Neuronal stem cell (in vitro differentiated cells): ENCODE results near the gene SUGCT.

ENCODE experiments used
- DNase-seq: peaks from one replicate; pipeline ENCODE4 v3.0.0-alpha.2; 2013; ENCODE audit warnings: low spot score
- H2AFZ ChIP-seq: one replicate; pipeline ENCODE4 v1.6.1; 2013; ENCODE audit warnings: mild to moderate bottlenecking, low read length, inconsistent platforms
- H2AK5ac ChIP-seq: 2 replicates; pipeline ENCODE4 v1.6.1; 2013; ENCODE audit warnings: low read depth, mild to moderate bottlenecking, inconsistent platforms, low read length, moderate library complexity, mixed read lengths
- H2BK120ac ChIP-seq: 2 replicates; pipeline ENCODE4 v1.6.1; 2013; ENCODE audit warnings: low read depth, mild to moderate bottlenecking, inconsistent platforms, low read length, moderate library complexity, mixed read lengths
- H2BK12ac ChIP-seq: one replicate; pipeline ENCODE4 v1.6.1; 2013; ENCODE audit warnings: low read length, inconsistent platforms
- H2BK15ac ChIP-seq: 2 replicates; pipeline ENCODE4 v1.6.1; 2013; ENCODE audit warnings: mild to moderate bottlenecking, low read length, inconsistent platforms, mixed read lengths
- H2BK5ac ChIP-seq: one replicate; pipeline ENCODE4 v1.6.1; 2013; ENCODE audit warnings: inconsistent platforms, mild to moderate bottlenecking, low read length, moderate library complexity
- H3K14ac ChIP-seq: one replicate; pipeline ENCODE4 v1.6.1; 2013; ENCODE audit warnings: low read length, inconsistent platforms
- H3K18ac ChIP-seq: 2 replicates; pipeline ENCODE4 v1.6.1; 2013; ENCODE audit warnings: low read length, inconsistent platforms
- H3K23ac ChIP-seq: 2 replicates; pipeline ENCODE4 v1.6.1; 2013; ENCODE audit warnings: low read depth, mild to moderate bottlenecking, mixed read lengths, low read length, inconsistent platforms; ENCODE audit not compliant: poor library complexity
- H3K27ac ChIP-seq: replicated peaks from 3 replicates; pipeline ENCODE4 v1.5.1; 2013; ENCODE audit warnings: low read length, inconsistent platforms
- H3K27me3 ChIP-seq, 3 experiments: 2 replicates each; pipeline ENCODE4 v1.6.1; 2013; ENCODE audit warnings: low read length in 3 of 3, mild to moderate bottlenecking in 2 of 3, inconsistent platforms in 1 of 3, low read depth in 1 of 3, mixed read lengths in 1 of 3, moderate library complexity in 1 of 3; ENCODE audit not compliant: control insufficient read depth in 3 of 3, insufficient read depth in 3 of 3
- H3K36me3 ChIP-seq, 2 donors: replicated peaks in 1 of 2; 2 replicates each; pipeline ENCODE4 v1.6.1; 2013; ENCODE audit warnings: low read length in 2 of 2; ENCODE audit not compliant: control insufficient read depth in 2 of 2, insufficient read depth in 2 of 2
- H3K4ac ChIP-seq: 2 replicates; pipeline ENCODE4 v1.6.1; 2013; ENCODE audit warnings: inconsistent platforms, mild to moderate bottlenecking, low read length, moderate library complexity
- H3K4me1 ChIP-seq, 2 donors: 1 replicate in 1 of 2; 2 replicates in 1 of 2; pipeline ENCODE4 v1.6.1; 2013; ENCODE audit warnings: low read length in 2 of 2, low read depth in 1 of 2; ENCODE audit not compliant: control insufficient read depth in 2 of 2, insufficient read depth in 1 of 2
- H3K4me2 ChIP-seq: one replicate; pipeline ENCODE4 v1.6.1; 2013; ENCODE audit warnings: mild to moderate bottlenecking, low read length, inconsistent platforms; ENCODE audit not compliant: insufficient read depth, poor library complexity, severe bottlenecking
- H3K4me3 ChIP-seq, 2 donors: 2 replicates each; pipeline ENCODE4 v1.5.1; 2013; ENCODE audit warnings: low read length in 2 of 2, mild to moderate bottlenecking in 2 of 2, inconsistent platforms in 1 of 2, moderate library complexity in 1 of 2
- H3K79me1 ChIP-seq: one replicate; pipeline ENCODE4 v1.6.1; 2013; ENCODE audit warnings: low read depth, mild to moderate bottlenecking, inconsistent platforms, low read length, moderate library complexity
- H3K9ac ChIP-seq: one replicate; pipeline ENCODE4 v1.6.1; 2013; ENCODE audit warnings: mild to moderate bottlenecking, low read depth, low read length, inconsistent platforms; ENCODE audit not compliant: poor library complexity
- H3K9me3 ChIP-seq, 2 donors: replicated peaks in 1 of 2; 2 replicates each; pipeline versions ENCODE3 to v1.6.1; 2013; ENCODE audit warnings: low read length in 2 of 2, mild to moderate bottlenecking in 2 of 2, inconsistent platforms in 1 of 2, low read depth in 1 of 2, mixed read lengths in 1 of 2, moderate library complexity in 1 of 2; ENCODE audit not compliant: control insufficient read depth in 2 of 2, insufficient read depth in 1 of 2
- H4K8ac ChIP-seq: one replicate; pipeline ENCODE4 v1.6.1; 2013; ENCODE audit warnings: low read depth, mild to moderate bottlenecking, inconsistent platforms, low read length, moderate library complexity
- H4K91ac ChIP-seq: one replicate; pipeline ENCODE4 v1.6.1; 2013; ENCODE audit warnings: low read length, low read depth, mild to moderate bottlenecking, inconsistent platforms; ENCODE audit not compliant: poor library complexity
- WGBS, 2 donors: extraction: QIAGEN DNeasy Blood & Tissue Kit; methylation state at CpG; one replicate each; pipeline ENCODE4 v1.1.7; 2013; ENCODE audit warnings: missing lambda C conversion rate in 2 of 2, mixed read lengths in 1 of 2; ENCODE audit not compliant: insufficient read length in 2 of 2, insufficient replicate concordance in 1 of 2; ENCODE audit errors: extremely low coverage in 2 of 2; 5-methylcytosine and 5-hydroxymethylcytosine counted together

Gene SUGCT

DNA sequence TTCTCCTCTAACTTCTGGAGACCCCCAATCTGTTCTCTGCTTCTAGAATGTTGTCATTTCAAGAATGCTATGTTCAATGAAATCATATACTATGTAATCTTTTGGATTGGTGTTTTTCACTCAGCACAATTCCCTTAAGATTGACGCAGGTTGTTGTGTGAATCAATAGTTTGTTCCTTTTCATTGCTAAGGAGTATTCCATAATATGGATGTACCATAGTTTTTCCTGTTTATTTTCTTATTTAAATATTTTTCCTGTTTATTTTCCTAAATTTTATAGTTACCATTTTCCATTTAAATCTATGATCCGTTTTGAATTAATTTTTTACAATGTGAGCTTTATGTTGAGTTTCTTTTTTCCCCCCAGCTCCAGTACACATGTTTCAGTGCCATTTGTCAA is 604.5 kb downstream of the SUGCT start:
- no peak for DNase-seq
- H3K4ac ChIP-seq: no peak overlapping the region
- no peak overlapping the region for H2BK5ac ChIP-seq
- H3K79me1 ChIP-seq: no peaks in the 10 kb centered on the region
- no peak overlapping the region for H2BK120ac ChIP-seq
- H4K8ac ChIP-seq: no peak overlapping the region
- H3K4me2 ChIP-seq: no peak overlapping the region
- no peak overlapping the region for H3K9ac ChIP-seq
- no peak overlapping the region for H2AK5ac ChIP-seq
- H3K23ac ChIP-seq: no peak overlapping the region
- H3K27ac ChIP-seq: no peak overlapping the region
- no peak overlapping the region for H2AFZ ChIP-seq
- peaks cover 0 to 2% of the 10 kb centered on the region in 2 donors for H3K4me1 ChIP-seq
- no peak overlapping the region for H2BK12ac ChIP-seq
- WGBS, 2 donors: no CpG with 5 or more reads among the region's 2 CpGs
- H3K18ac ChIP-seq: no peak overlapping the region
- H3K9me3 ChIP-seq: peaks cover 0 to 8% of the 10 kb centered on the region in 2 donors
- no peak overlapping the region for H2BK15ac ChIP-seq
- no peaks in the 10 kb centered on the region for H3K36me3 ChIP-seq
- no peak overlapping the region for H4K91ac ChIP-seq
- H3K27me3 ChIP-seq: no peaks in the 10 kb centered on the region
- no peak overlapping the region for H3K14ac ChIP-seq
- no peak overlapping the region for H3K4me3 ChIP-seq

GRCh38 chr7:40742270-40742669 is 607.5 kb downstream of the SUGCT start:
- H2BK120ac ChIP-seq: no peak overlapping the region
- no peak overlapping the region for H2BK12ac ChIP-seq
- H3K4me1 ChIP-seq: peaks cover 7 to 12% of the 10 kb centered on the region in 2 donors
- no peak overlapping the region for H3K14ac ChIP-seq
- H3K27me3 ChIP-seq: no peaks in the 10 kb centered on the region
- no peak overlapping the region for H2AFZ ChIP-seq
- no peak overlapping the region for H3K27ac ChIP-seq
- no peak overlapping the region for H3K9ac ChIP-seq
- no peaks in the 10 kb centered on the region for H3K36me3 ChIP-seq
- H2BK5ac ChIP-seq: no peak overlapping the region
- no peak for DNase-seq
- H3K4me2 ChIP-seq: no peak overlapping the region
- H2AK5ac ChIP-seq: no peak overlapping the region
- H4K8ac ChIP-seq: no peak overlapping the region
- H3K4ac ChIP-seq: no peak overlapping the region
- no peak overlapping the region for H4K91ac ChIP-seq
- no peak overlapping the region for H3K4me3 ChIP-seq
- H2BK15ac ChIP-seq: no peak overlapping the region
- H3K79me1 ChIP-seq: no peaks in the 10 kb centered on the region
- H3K18ac ChIP-seq: no peak overlapping the region
- H3K23ac ChIP-seq: no peak overlapping the region
- no peaks in the 10 kb centered on the region for H3K9me3 ChIP-seq
- WGBS, 2 donors: no CpG with 5 or more reads among the region's 7 CpGs

- Histone ChIP-seq H3K4me2 (no peak overlapping the region), H3K14ac (no peak overlapping the region), H3K36me3 (no peaks in the 10 kb centered on the region), H3K27ac (no peak overlapping the region), H3K4me3 (no peak overlapping the region), H3K27me3 (no peaks in the 10 kb centered on the region), H3K4ac (no peak overlapping the region), H4K91ac (no peak overlapping the region), H3K9ac (no peak overlapping the region), H3K9me3 (no peaks in the 10 kb centered on the region), H3K18ac (no peak overlapping the region), H3K79me1 (no peaks in the 10 kb centered on the region), H3K23ac (no peak overlapping the region), H2BK5ac (no peak overlapping the region), H2AK5ac (no peak overlapping the region), H3K4me1 (peaks cover 12% of the 10 kb centered on the region in 2 donors), H2BK120ac (no peak overlapping the region), H2BK12ac (no peak overlapping the region), H2AFZ (no peak overlapping the region), H2BK15ac (no peak overlapping the region), H4K8ac (no peak overlapping the region)
- DNase-seq: no peak
- no CpG with 5 or more reads among the region's 12 CpGs for WGBS, 2 donors
Measured at GRCh38 chr7:40746841-40747556, 612.2 kb downstream of the SUGCT start.

GRCh38 chr7:40747856-40748255 is 613.1 kb downstream of the SUGCT start:
- Histone ChIP-seq H3K36me3 (no peaks in the 10 kb centered on the region), H2BK15ac (no peak overlapping the region), H2BK120ac (no peak overlapping the region), H3K27ac (no peak overlapping the region), H3K79me1 (no peaks in the 10 kb centered on the region), H3K4me2 (no peak overlapping the region), H3K14ac (no peak overlapping the region), H2BK12ac (no peak overlapping the region), H3K4ac (no peak overlapping the region), H2BK5ac (no peak overlapping the region), H3K4me3 (no peak overlapping the region), H2AFZ (no peak overlapping the region), H3K9me3 (no peaks in the 10 kb centered on the region), H2AK5ac (no peak overlapping the region), H3K4me1 (peaks cover 10 to 12% of the 10 kb centered on the region in 2 donors), H3K27me3 (no peaks in the 10 kb centered on the region), H4K91ac (no peak overlapping the region), H3K9ac (no peak overlapping the region), H3K18ac (no peak overlapping the region), H4K8ac (no peak overlapping the region), H3K23ac (no peak overlapping the region)
- WGBS, 2 donors: no CpG with 5 or more reads among the region's 2 CpGs
- DNase-seq: no peak
